ENCODE results near the gene SORCS1. TPM values are rescaled to one million over a fixed set of nuclear protein-coding genes. Genes with fewer than 3 reads are reported as not detected.

Gene SORCS1
- total and polyA plus RNA-seq, 2 of the 8 experiments (the other 6 are each of a cell fraction or from before 2014, with no cell fraction given) = 4.1 to 4.6 TPM

DNA sequence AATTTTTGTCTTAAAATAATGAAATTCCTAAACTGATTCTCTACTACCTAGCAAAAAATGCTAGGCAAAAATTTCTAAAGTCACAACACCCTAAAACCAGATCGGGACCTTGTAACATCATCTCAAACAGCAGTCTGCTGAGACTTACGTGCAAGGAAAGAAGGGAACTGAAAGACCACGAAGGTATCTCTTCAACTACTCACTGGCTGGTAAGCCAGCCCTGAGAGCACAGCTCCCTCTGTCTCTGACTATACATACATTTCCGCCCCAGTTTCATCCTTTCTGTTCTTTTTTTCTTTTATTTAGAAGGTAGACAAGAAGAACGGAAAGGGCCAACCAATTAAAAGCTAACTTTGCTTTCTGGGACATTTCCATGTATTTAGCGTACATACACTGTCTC lies 15.6 kb downstream of the SORCS1 start:
- no peak overlapping the region for H3K23ac ChIP-seq (ENCODE audit: insufficient read length)
- CTCF ChIA-PET (ENCODE audit: partially characterized antibody) = no interaction called here
- WGBS, 2 experiments (ENCODE audit: extremely low coverage in 1 of 2, insufficient coverage in 1 of 2, insufficient read length in 1 of 2, insufficient replicate concordance in 2 of 2, low coverage in 1 of 2, low lambda C conversion rate in 2 of 2, missing lambda C conversion rate in 1 of 2) = 92% methylated on average over 6 of the region's 6 CpGs; no CpG with 5 or more reads in 1 of the 2 experiments

More for the DNA sequence above, 15.6 kb downstream of the SORCS1 start:
- H3K9me3 ChIP-seq (ENCODE audit: insufficient read depth in 2 of 2, low read depth in 1 of 2, low read length in 1 of 2) = peaks cover 10 to 20% of the 10 kb centered on the region in 2 experiments
- H4K8ac ChIP-seq (ENCODE audit: extremely low read depth, insufficient read depth, low read length) = no peak overlapping the region
- H3K4me1 ChIP-seq (replicated peaks in 1 of 4; ENCODE audit: control insufficient read depth in 3 of 4, insufficient read depth in 4 of 4, low read length in 3 of 4) = no peaks in the 10 kb centered on the region
- DNase-seq (ENCODE audit: low read depth in 1 of 2, low spot score in 2 of 2) (no peak), FAIRE-seq (no peak)
- POLR2A ChIA-PET (ENCODE audit: partially characterized antibody) = no interaction called here
- H3K36me3 ChIP-seq (ENCODE audit: control insufficient read depth in 2 of 4, insufficient read depth in 4 of 4, low read length in 3 of 4) = peaks cover 0 to 7% (median 0%) of the 10 kb centered on the region in 4 experiments; a peak in 2 of 8 replicates
- H3K79me2 ChIP-seq (ENCODE audit: control insufficient read depth in 1 of 2, insufficient read depth in 2 of 2, low read length in 2 of 2) = no peaks in the 10 kb centered on the region
- H3K27ac ChIP-seq (ENCODE audit: low read depth, low read length) = no peak overlapping the region
- no peaks in the 10 kb centered on the region for H3K23me2 ChIP-seq (ENCODE audit: low read depth, low read length)
- H2BK15ac ChIP-seq (ENCODE audit: low read length) = no peak overlapping the region
- H3K4ac ChIP-seq (replicated peaks; ENCODE audit: insufficient read length, low read depth, low read length) = no peak overlapping the region
- no peak overlapping the region for H3K4me3 ChIP-seq (ENCODE audit: extremely low read depth in 1 of 4, insufficient read depth in 2 of 4, low read depth in 3 of 4, low read length in 4 of 4)
- H3K18ac ChIP-seq (ENCODE audit: extremely low read depth, low read length) = no peak overlapping the region
- no peak overlapping the region for H3K9ac ChIP-seq (replicated peaks in 1 of 4; ENCODE audit: extremely low read depth in 1 of 4, low read depth in 3 of 4, low read length in 3 of 4)
- H3K27me3 ChIP-seq (replicated peaks in 1 of 4; ENCODE audit: control insufficient read depth in 3 of 4, extremely low read depth in 1 of 4, insufficient read depth in 3 of 4, low read length in 3 of 4) = no peaks in the 10 kb centered on the region
- no peak overlapping the region for H3K4me2 ChIP-seq (ENCODE audit: insufficient read depth in 1 of 2, low read depth in 2 of 2, low read length in 2 of 2)
- H3K56ac ChIP-seq (replicated peaks; ENCODE audit: insufficient read length, low read depth, low read length) = no peak overlapping the region
- no peak overlapping the region for H4K5ac ChIP-seq (ENCODE audit: insufficient read length, low read depth, low read length)
- no peak overlapping the region for H3K14ac ChIP-seq (ENCODE audit: insufficient read length)
- H3K79me1 ChIP-seq (ENCODE audit: low read depth, low read length) = no peaks in the 10 kb centered on the region
- no peak overlapping the region for H2BK12ac ChIP-seq (ENCODE audit: low read depth, low read length)
- no peak overlapping the region for H2BK20ac ChIP-seq (ENCODE audit: low read length)
- no peak overlapping the region for H2BK5ac ChIP-seq (ENCODE audit: low read depth, low read length)
- no peak overlapping the region for H2AFZ ChIP-seq (ENCODE audit: low read length)
- no peaks in the 10 kb centered on the region for H4K20me1 ChIP-seq (replicated peaks in 1 of 2; ENCODE audit: control insufficient read depth in 1 of 2, insufficient read depth in 2 of 2, low read length in 2 of 2)
- H4K91ac ChIP-seq (replicated peaks; ENCODE audit: insufficient read length, low read length) = no peak overlapping the region
- no peak overlapping the region for H2AK5ac ChIP-seq (ENCODE audit: low read depth, low read length)
- TF ChIP-seq SIX5 (IDR thresholded peaks at IDR 0.05; ENCODE audit: low read depth, low read length) = no peak
- no peak for TF ChIP-seq CREB1 (IDR thresholded peaks at IDR 0.05)
- no peak for TF ChIP-seq ASH2L (IDR thresholded peaks at IDR 0.05; ENCODE audit: low read length)
- TF ChIP-seq CBX5 (IDR thresholded peaks at IDR 0.05; ENCODE audit: low read depth, low read length) = no peak
- no peak for TF ChIP-seq BRCA1 (IDR thresholded peaks at IDR 0.05; ENCODE audit: low read depth, low read length)
- no peak for TF ChIP-seq BCL11A (IDR thresholded peaks at IDR 0.05; ENCODE audit: low read depth in 2 of 2, low read length in 2 of 2)
- no peak for TF ChIP-seq SIRT6 (IDR thresholded peaks at IDR 0.05; ENCODE audit: low read length)
- TF ChIP-seq NANOG (IDR thresholded peaks at IDR 0.05; ENCODE audit: insufficient read depth, low read depth, low read length, poor library complexity, severe bottlenecking) = no peak
- no peak overlapping the region for H2BK120ac ChIP-seq (replicated peaks; ENCODE audit: low read depth, low read length)
